Endodermal cell (in vitro differentiated cells): ENCODE results near the gene UBE2E1. TPM values are rescaled to one million over a fixed set of nuclear protein-coding genes. Genes with fewer than 3 reads are reported as not detected.

Source experiments
- DNase-seq: peaks from one replicate; pipeline ENCODE4 v3.0.0-alpha.2; 2017
- H3K27ac ChIP-seq: 2 replicates; pipeline ENCODE4 v1.5.1; 2013; ENCODE audit warnings: mild to moderate bottlenecking, low read depth, low read length, moderate library complexity
- H3K27me3 ChIP-seq: 2 replicates; pipeline ENCODE4 v1.6.1; 2013; ENCODE audit warnings: mild to moderate bottlenecking, low read length, moderate library complexity; ENCODE audit not compliant: insufficient read depth, control insufficient read depth, poor library complexity, severe bottlenecking
- H3K36me3 ChIP-seq: 2 replicates; pipeline ENCODE4 v1.7.0; 2013; ENCODE audit warnings: mild to moderate bottlenecking, low read length, moderate library complexity; ENCODE audit not compliant: control insufficient read depth, insufficient read depth
- H3K4me1 ChIP-seq: one replicate; pipeline ENCODE4 v1.7.0; 2013; ENCODE audit warnings: low read length; ENCODE audit not compliant: control insufficient read depth, insufficient read depth
- H3K4me3 ChIP-seq: 2 replicates; pipeline ENCODE4 v1.5.1; 2013; ENCODE audit warnings: mild to moderate bottlenecking, low read length, moderate library complexity
- H3K9ac ChIP-seq: 2 replicates; pipeline ENCODE4 v1.6.1; 2013; ENCODE audit warnings: mild to moderate bottlenecking, low read length, moderate library complexity; ENCODE audit not compliant: poor library complexity, severe bottlenecking; ENCODE audit errors: extremely low read depth
- H3K9me3 ChIP-seq: 2 replicates; pipeline ENCODE4 v1.6.1; 2013; ENCODE audit warnings: mild to moderate bottlenecking, low read length, moderate library complexity; ENCODE audit not compliant: control insufficient read depth
- H3K27ac Mint-ChIP-seq: 2 replicates; pipeline ENCODE4 v1.8.0; 2020; ENCODE audit warnings: mixed read lengths
- H3K27me3 Mint-ChIP-seq: 2 replicates; pipeline ENCODE4 v1.8.0; 2021; ENCODE audit warnings: mild to moderate bottlenecking, mixed read lengths; ENCODE audit not compliant: insufficient read depth
- H3K36me3 Mint-ChIP-seq: 2 replicates; pipeline ENCODE4 v1.8.0; 2020; ENCODE audit warnings: low read depth, mixed read lengths
- H3K4me1 Mint-ChIP-seq: 2 replicates; pipeline ENCODE4 v1.8.0; 2020; ENCODE audit warnings: mixed read lengths
- H3K4me3 Mint-ChIP-seq: 2 replicates; pipeline ENCODE4 v1.8.0; 2020; ENCODE audit warnings: mild to moderate bottlenecking, moderate library complexity, mixed read lengths
- H3K9me3 Mint-ChIP-seq: 2 replicates; pipeline ENCODE4 v1.8.0; 2020; ENCODE audit warnings: mild to moderate bottlenecking, mixed read lengths
- CTCF ChIP-seq: fragments of 200-600 bp; sonication (generic); conservative IDR thresholded peaks from 2 replicates; pipeline ENCODE4 v1.5.0; 2021; ENCODE audit warnings: antibody characterized with exemption, mild to moderate bottlenecking
- WGBS, 2 experiments: methylation state at CpG; one replicate each; pipeline versions ENCODE4 v1.1.5 to v1.1.7; 2013; ENCODE audit warnings: missing lambda C conversion rate in 2 of 2, mixed read lengths in 1 of 2; ENCODE audit not compliant: insufficient coverage in 1 of 2, insufficient read length in 1 of 2; 5-methylcytosine and 5-hydroxymethylcytosine counted together
- total RNA-seq, 2 donors: library from RNA; stranded (reverse); fragmentation: NEBNext Ultra II Directional in 1 of 2; extraction: Animal tissue kit (Norgen Biotek cat#: 25700) in 1 of 2; gene quantifications; 2 replicates in 1 of 2; 3 replicates in 1 of 2; pipeline ENCODE4 v1.2.1, GENCODE V29; 2021

The UBE2E1 gene
- total RNA-seq, 2 donors from 2014 or later, result 112 to 120 TPM

DNA sequence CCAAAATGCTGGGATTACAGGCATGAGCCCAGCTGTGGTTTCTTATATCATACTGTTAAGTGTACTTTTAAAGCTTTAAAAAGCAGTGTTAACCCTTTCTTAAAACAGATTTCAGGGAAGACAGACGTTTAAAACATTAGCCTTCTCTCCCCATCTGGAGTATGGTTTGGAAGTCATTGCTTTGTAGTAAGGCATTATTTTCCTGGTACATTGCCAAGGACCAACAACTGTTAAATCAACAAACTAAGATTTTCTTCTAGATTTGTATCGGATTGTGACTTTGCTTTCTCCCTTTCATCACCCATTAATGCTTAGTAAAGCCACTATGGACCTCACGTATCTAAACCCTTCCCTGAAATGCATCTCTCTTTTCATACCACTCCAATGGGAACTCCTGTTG is 50.5 kb downstream of the UBE2E1 start:
- H3K4me1 Mint-ChIP-seq, result peaks cover 4% of the 10 kb centered on the region
- H3K27me3 ChIP-seq, result no peaks in the 10 kb centered on the region
- no peak for DNase-seq
- no peak overlapping the region for H3K4me3 Mint-ChIP-seq
- H3K36me3 ChIP-seq, result peaks cover 16% of the 10 kb centered on the region
- H3K4me3 ChIP-seq, result no peak overlapping the region
- H3K27me3 Mint-ChIP-seq, result no peaks in the 10 kb centered on the region
- no peak overlapping the region for H3K27ac Mint-ChIP-seq
- no peak for TF ChIP-seq CTCF
- H3K9me3 ChIP-seq, result peaks cover 8% of the 10 kb centered on the region
- peaks cover 22% of the 10 kb centered on the region for H3K36me3 Mint-ChIP-seq
- 88 to 90% methylated on average over 2 to 3 of the region's 3 CpGs for WGBS, 2 experiments
- H3K27ac ChIP-seq, result no peak overlapping the region
- no peak overlapping the region for H3K9ac ChIP-seq
- H3K4me1 ChIP-seq, result no peaks in the 10 kb centered on the region
- H3K9me3 Mint-ChIP-seq, result peaks cover 10% of the 10 kb centered on the region

GRCh38 chr3:23859012-23859743 is 53.4 kb downstream of the UBE2E1 start:
- H3K4me3 Mint-ChIP-seq, result no peak overlapping the region
- WGBS, 2 experiments, result 71 to 93% methylated on average over 1 of the region's 1 CpG
- peaks cover 10% of the 10 kb centered on the region for H3K36me3 ChIP-seq
- no peak for DNase-seq
- no peak overlapping the region for H3K27ac ChIP-seq
- no peak overlapping the region for H3K9ac ChIP-seq
- H3K4me1 ChIP-seq, result no peaks in the 10 kb centered on the region
- no peak overlapping the region for H3K27ac Mint-ChIP-seq
- no peaks in the 10 kb centered on the region for H3K9me3 ChIP-seq
- peaks cover 11% of the 10 kb centered on the region for H3K36me3 Mint-ChIP-seq
- no peaks in the 10 kb centered on the region for H3K27me3 Mint-ChIP-seq
- H3K4me3 ChIP-seq, result no peak overlapping the region
- no peak for TF ChIP-seq CTCF
- peaks cover 8% of the 10 kb centered on the region for H3K4me1 Mint-ChIP-seq
- no peaks in the 10 kb centered on the region for H3K9me3 Mint-ChIP-seq
- H3K27me3 ChIP-seq, result no peaks in the 10 kb centered on the region

DNA sequence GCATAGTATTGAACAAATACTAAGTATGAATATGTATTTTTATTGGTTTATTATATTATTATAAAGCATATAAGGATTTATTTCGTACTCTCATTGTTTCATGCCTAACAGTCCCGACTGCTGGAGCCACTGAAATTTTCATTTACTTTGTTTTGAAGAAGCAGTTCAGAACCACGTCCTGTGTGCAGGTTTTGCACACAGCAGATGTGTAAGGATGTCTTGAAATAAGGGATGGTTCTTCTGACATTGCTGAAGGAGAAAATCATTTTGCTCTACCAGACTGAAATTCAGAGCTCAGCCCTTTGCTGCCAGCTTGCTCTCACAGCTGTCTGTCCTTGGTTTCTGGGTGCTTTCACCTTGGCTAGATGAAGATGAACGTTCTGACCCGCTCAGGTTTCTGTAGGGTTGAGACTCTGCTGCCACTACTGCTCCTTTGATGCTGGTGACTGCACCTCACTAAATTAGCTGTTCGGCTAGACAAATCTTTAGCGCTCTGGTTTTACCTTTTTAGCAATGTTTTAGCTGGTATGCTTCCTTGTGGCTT is 54.2 kb downstream of the UBE2E1 start:
- H3K27me3 ChIP-seq, result no peaks in the 10 kb centered on the region
- peaks cover 11% of the 10 kb centered on the region for H3K4me1 Mint-ChIP-seq
- no peak for TF ChIP-seq CTCF
- H3K27ac ChIP-seq, result no peak overlapping the region
- no peak for DNase-seq
- no peaks in the 10 kb centered on the region for H3K27me3 Mint-ChIP-seq
- H3K36me3 Mint-ChIP-seq, result peaks cover 12% of the 10 kb centered on the region
- H3K9me3 Mint-ChIP-seq, result no peaks in the 10 kb centered on the region
- no peaks in the 10 kb centered on the region for H3K9me3 ChIP-seq
- H3K4me3 ChIP-seq, result no peak overlapping the region
- H3K4me3 Mint-ChIP-seq, result no peak overlapping the region
- WGBS, 2 experiments, result 93 to 100% methylated on average over 5 to 7 of the region's 7 CpGs
- H3K4me1 ChIP-seq, result no peaks in the 10 kb centered on the region
- no peak overlapping the region for H3K27ac Mint-ChIP-seq
- H3K36me3 ChIP-seq, result peaks cover 10% of the 10 kb centered on the region
- no peak overlapping the region for H3K9ac ChIP-seq
